ENCODE data around the gene FAM53C.

DNA sequence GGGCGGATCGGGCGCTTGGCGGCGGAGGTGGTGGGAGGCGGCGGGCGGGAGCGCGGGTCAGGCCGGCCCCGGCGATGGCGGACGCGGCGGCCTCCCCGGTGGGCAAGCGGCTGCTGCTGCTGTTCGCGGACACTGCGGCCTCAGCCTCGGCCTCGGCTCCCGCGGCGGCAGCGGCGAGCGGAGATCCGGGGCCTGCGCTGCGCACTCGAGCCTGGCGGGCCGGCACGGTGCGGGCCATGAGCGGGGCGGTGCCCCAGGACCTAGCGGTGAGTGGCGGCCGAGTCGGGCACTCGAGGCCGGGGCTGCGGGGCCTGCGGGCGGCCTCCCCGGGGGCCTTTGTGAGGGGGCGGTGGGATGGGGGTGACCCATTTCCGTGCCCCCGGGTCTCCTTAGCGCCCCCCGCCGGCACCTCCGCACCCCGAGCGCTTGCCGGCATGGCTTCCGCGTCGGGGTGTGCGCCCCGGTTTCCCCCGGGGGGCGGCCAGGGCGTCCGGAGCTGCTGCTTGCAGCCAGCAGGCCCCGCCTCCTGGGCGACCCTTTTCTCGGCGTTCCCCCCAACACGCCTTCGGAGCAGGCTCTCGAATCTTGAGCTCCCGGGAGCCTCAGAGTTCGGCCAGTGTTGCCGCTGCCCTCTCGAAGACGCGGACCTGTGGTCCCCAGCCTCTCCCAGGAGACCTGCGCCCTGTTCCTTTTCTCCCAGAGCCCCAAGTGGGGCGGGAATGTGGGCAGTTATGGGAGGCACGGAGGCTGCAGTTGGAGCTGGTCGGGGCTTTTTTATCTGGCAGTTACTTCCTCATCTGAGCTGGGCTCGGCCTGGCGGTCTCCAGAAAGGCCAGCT lies 14.9 kb downstream of the FAM53C start:
- TF ChIP-seq ZFP30 (CRISPR knock-in tag; IDR thresholded peaks at IDR 0.05), result no peak
- no peak for TF ChIP-seq BACH2 (CRISPR knock-in tag; IDR thresholded peaks at IDR 0.05; ENCODE audit: borderline replicate concordance)
- TF ChIP-seq CSRNP3 (CRISPR knock-in tag; IDR thresholded peaks at IDR 0.05), result no peak
- TF ChIP-seq SNAI2 (CRISPR knock-in tag; IDR thresholded peaks at IDR 0.05), result no peak
- no peak for TF ChIP-seq ZNF70 (CRISPR knock-in tag; IDR thresholded peaks at IDR 0.05)
- no peak for TF ChIP-seq TSHZ2 (CRISPR knock-in tag; IDR thresholded peaks at IDR 0.05)
- TF ChIP-seq RARB (CRISPR knock-in tag; IDR thresholded peaks at IDR 0.05), result no peak
- no peak for TF ChIP-seq ZC3H10 (CRISPR knock-in tag; IDR thresholded peaks at IDR 0.05)
- no peak for TF ChIP-seq PATZ1 (CRISPR knock-in tag; IDR thresholded peaks at IDR 0.05; ENCODE audit: borderline replicate concordance)
- TF ChIP-seq ZNF8 (CRISPR knock-in tag; IDR thresholded peaks at IDR 0.05), result no peak
- no peak for TF ChIP-seq OSR1 (CRISPR knock-in tag; IDR thresholded peaks at IDR 0.05)
- TF ChIP-seq ZFP3 (CRISPR knock-in tag; IDR thresholded peaks at IDR 0.05), result no peak
- TF ChIP-seq TOX (CRISPR knock-in tag; IDR thresholded peaks at IDR 0.05; ENCODE audit: borderline replicate concordance), result no peak
- TF ChIP-seq POU6F1 (CRISPR knock-in tag; IDR thresholded peaks at IDR 0.05; ENCODE audit: borderline replicate concordance, low read depth), result no peak

Data from SK-N-SH treated with all-trans-retinoic acid at 6 μM for 48 hours (cell line).